HepG2 (cell line): ENCODE measurements around the gene ABCC3. TPM values are rescaled to one million over a fixed set of nuclear protein-coding genes. Genes with fewer than 3 reads are reported as not detected.

Source experiments
- ATAC-seq: fragments of 200-7000 bp; cut with Tn5 transposase; 3 replicates; pipeline ENCODE4 v1.9.1; 2020; ENCODE audit warnings: mild to moderate bottlenecking, moderate library complexity
- BruUV-seq: library from RNA; stranded (reverse); fragments of 400-500 nt; replicated peaks from 2 replicates; lab custom pipeline; 2021; lab: Mats Ljungman, UMichigan
- CTCF ChIA-PET: fragments of 300-600 bp; formaldehyde crosslinking; extraction: SDS; loops from one replicate; lab custom pipeline; 2021; ENCODE audit warnings: low total read pairs, inconsistent platforms, low intra/inter-chr PET ratio; lab: Yijun Ruan, JAX
- POLR2A ChIA-PET: fragments of 350-600 bp; sonication (Branson Sonifier 250); formaldehyde crosslinking; loops from one replicate; lab custom pipeline; 2020; ENCODE audit warnings: antibody characterized with exemption, inconsistent platforms; lab: Yijun Ruan, JAX
- DNase-seq: peaks from one replicate; pipeline ENCODE4 v3.0.0-alpha.2; 2015; ENCODE audit warnings: low spot score
- FAIRE-seq: peaks from 3 replicates; lab custom pipeline; 2011; peaks lifted over from hg19 to GRCh38; lab: Jason Lieb, UNC
- H2AFZ ChIP-seq: one replicate; pipeline ENCODE4 v1.6.1; 2011; ENCODE audit warnings: low read length, inconsistent platforms
- H3K27ac ChIP-seq: fragments of 300-600 bp; 3 replicates; pipeline ENCODE4 v1.8.0; 2011; ENCODE audit warnings: mixed run types, mild to moderate bottlenecking, mixed read lengths, low read length, inconsistent platforms; ENCODE audit not compliant: insufficient read depth; ENCODE audit errors: extremely low read length
- H3K27me3 ChIP-seq, 2 experiments: fragments of 200-600 bp in 1 of 2; 2 replicates in 1 of 2; 3 replicates in 1 of 2; pipeline versions ENCODE4 v1.6.0 to v1.8.0; 2011; ENCODE audit warnings: low read length in 2 of 2, mild to moderate bottlenecking in 2 of 2, moderate library complexity in 2 of 2, inconsistent platforms in 1 of 2; ENCODE audit not compliant: insufficient read depth in 2 of 2, control insufficient read depth in 1 of 2
- H3K36me3 ChIP-seq, 2 experiments: fragments of 200-600 bp in 1 of 2; replicated peaks in 1 of 2; 2 replicates in 1 of 2; 3 replicates in 1 of 2; pipeline versions ENCODE4 v1.5.1 to v1.8.0; 2011; ENCODE audit warnings: low read length in 2 of 2, inconsistent platforms in 1 of 2; ENCODE audit not compliant: insufficient read depth in 2 of 2, control insufficient read depth in 1 of 2
- H3K4me1 ChIP-seq: 2 replicates; pipeline ENCODE4 v1.5.1; 2012; ENCODE audit warnings: low read length, inconsistent platforms; ENCODE audit not compliant: insufficient read depth
- H3K4me2 ChIP-seq: 2 replicates; pipeline ENCODE4 v1.6.0; 2011; ENCODE audit warnings: low read depth, low read length, inconsistent platforms
- H3K4me3 ChIP-seq, 3 experiments: fragments of 200-600 bp in 1 of 3; sonication (generic), shearing (Covaris generic) in 1 of 3; replicated peaks in 1 of 3; 2 replicates each; pipeline ENCODE4 v1.5.1; 2011 to 2016; ENCODE audit warnings: low read length in 3 of 3, inconsistent platforms in 2 of 3, low read depth in 2 of 3, mild to moderate bottlenecking in 2 of 3, control low read depth in 1 of 3, mixed read lengths in 1 of 3; ENCODE audit not compliant: insufficient read depth in 1 of 3
- H3K79me2 ChIP-seq: one replicate; pipeline ENCODE4 v1.6.1; 2011; ENCODE audit warnings: low read length, inconsistent platforms; ENCODE audit not compliant: insufficient read depth
- H3K9ac ChIP-seq: 2 replicates; pipeline ENCODE4 v1.6.0; 2011; ENCODE audit warnings: mild to moderate bottlenecking, low read depth, low read length, inconsistent platforms; ENCODE audit not compliant: insufficient read depth
- H3K9me3 ChIP-seq: 2 replicates; pipeline ENCODE4 v1.5.1; 2012; ENCODE audit warnings: mild to moderate bottlenecking, low read length
- H4K20me1 ChIP-seq: 2 replicates; pipeline ENCODE4 v1.6.0; 2011; ENCODE audit warnings: inconsistent platforms, mild to moderate bottlenecking, low read length, moderate library complexity; ENCODE audit not compliant: insufficient read depth
- CCDC6 ChIP-seq: sonication (generic); formaldehyde crosslinking; IDR thresholded peaks from 2 replicates; pipeline ENCODE4 v1.8.1; 2022; ENCODE audit warnings: mild to moderate bottlenecking, missing genetic modification reagents, moderate library complexity
- KLF6 ChIP-seq: IDR thresholded peaks from 2 replicates; pipeline ENCODE4 v1.8.0; 2016; ENCODE audit warnings: missing biosample characterization, missing genetic modification reagents
- MEF2D ChIP-seq: sonication (generic); formaldehyde crosslinking; IDR thresholded peaks from 2 replicates; pipeline ENCODE4 v1.5.1; 2020; ENCODE audit warnings: mild to moderate bottlenecking, missing genetic modification reagents
- MYC ChIP-seq: sonication (generic); formaldehyde crosslinking; IDR thresholded peaks from 2 replicates; pipeline ENCODE4 v1.9.0; 2021; ENCODE audit warnings: missing genetic modification reagents, borderline replicate concordance
- NFIC ChIP-seq: IDR thresholded peaks from 2 replicates; pipeline ENCODE4 v1.6.1; 2012; ENCODE audit warnings: mild to moderate bottlenecking, low read length, inconsistent platforms
- POLR2A ChIP-seq, 2 experiments: IDR thresholded peaks; 2 replicates each; pipeline ENCODE4 v1.6.1; 2011; ENCODE audit warnings: low read depth in 2 of 2, low read length in 2 of 2, mild to moderate bottlenecking in 1 of 2, moderate library complexity in 1 of 2; ENCODE audit not compliant: insufficient read depth in 1 of 2
- RFXANK ChIP-seq: IDR thresholded peaks from 2 replicates; pipeline ENCODE4 v1.6.1; 2016
- SP1 ChIP-seq, 2 experiments: fragments of 450-650 bp in 1 of 2; sonication (generic) in 1 of 2; formaldehyde crosslinking in 1 of 2; IDR thresholded peaks; 2 replicates each; pipeline versions ENCODE4 v1.4.0 to v1.6.1; 2016 to 2020; ENCODE audit warnings: missing genetic modification reagents in 1 of 2
- ZBTB46 ChIP-seq: sonication (generic); formaldehyde crosslinking; IDR thresholded peaks from 2 replicates; pipeline ENCODE4 v1.4.0; 2020; ENCODE audit warnings: mild to moderate bottlenecking, missing genetic modification reagents, borderline replicate concordance
- ZC3H4 ChIP-seq: sonication (generic); formaldehyde crosslinking; IDR thresholded peaks from 2 replicates; pipeline ENCODE4 v1.4.0; 2020; ENCODE audit warnings: missing genetic modification reagents, borderline replicate concordance
- ZFP36 ChIP-seq: fragments of 150-350 bp; IDR thresholded peaks from 2 replicates; pipeline ENCODE4 v1.6.1; 2018; ENCODE audit warnings: borderline replicate concordance, low read length, low read depth; ENCODE audit not compliant: partially characterized antibody
- ZFP62 ChIP-seq: sonication (generic); formaldehyde crosslinking; IDR thresholded peaks from 2 replicates; pipeline ENCODE4 v1.4.0; 2020; ENCODE audit warnings: missing genetic modification reagents
- ZNF180 ChIP-seq: sonication (generic); formaldehyde crosslinking; IDR thresholded peaks from 2 replicates; pipeline ENCODE4 v1.4.0; 2020; ENCODE audit warnings: low read depth, missing genetic modification reagents, borderline replicate concordance
- ZNF547 ChIP-seq: sonication (generic); formaldehyde crosslinking; IDR thresholded peaks from 2 replicates; pipeline ENCODE4 v1.5.1; 2020; ENCODE audit warnings: mild to moderate bottlenecking, missing genetic modification reagents
- ZNF569 ChIP-seq: sonication (generic); formaldehyde crosslinking; IDR thresholded peaks from 2 replicates; pipeline ENCODE4 v1.5.0; 2020; ENCODE audit warnings: mild to moderate bottlenecking, missing genetic modification reagents, moderate library complexity, borderline replicate concordance
- ZNF619 ChIP-seq: sonication (generic); formaldehyde crosslinking; IDR thresholded peaks from 2 replicates; pipeline ENCODE4 v1.4.0; 2020; ENCODE audit warnings: mild to moderate bottlenecking, missing genetic modification reagents
- ZNF747 ChIP-seq: sonication (generic); formaldehyde crosslinking; IDR thresholded peaks from 2 replicates; pipeline ENCODE4 v1.8.1; 2023; ENCODE audit warnings: missing genetic modification reagents, mild to moderate bottlenecking, borderline replicate concordance
- WGBS: methylation state at CpG from one replicate; pipeline ENCODE4 v1.1.6; 2017; ENCODE audit warnings: low lambda C conversion rate; 5-methylcytosine and 5-hydroxymethylcytosine counted together
- in situ Hi-C: cut with HindIII; loops from 2 replicates; pipeline ENCODE4 v1.10.0; 2017; ENCODE audit warnings: low pct_unique_long_range_greater_than_20kb; ENCODE audit not compliant: extremely low pct_ligation_motif_present
- intact Hi-C: fragments of 100-400 bp; cut with micrococcal nuclease; formaldehyde crosslinking; loops from one replicate; pipeline ENCODE4 v1.10.0; 2022; ENCODE audit not compliant: unreplicated experiment
- polyA plus RNA-seq, 8 experiments: library from polyadenylated mRNA; depleted of rRNA in 3 of 8; stranded (reverse) in 7 of 8; unstranded in 1 of 8; fragments of >200 nt; fragmentation: Illumina TruSeq in 4 of 8; extraction: Trizol in 4 of 8; gene quantifications; 2 replicates each; pipeline versions ENCODE4 v1.2.1 to v1.2.3, GENCODE V29; 2011 to 2016; ENCODE audit warnings: low read depth in 4 of 8, missing spikeins in 1 of 8, mixed read lengths in 1 of 8; ENCODE audit not compliant: insufficient read depth in 1 of 8
- total RNA-seq, 5 experiments: library from RNA; depleted of rRNA; stranded (reverse); fragments of >200 nt; fragmentation: Illumina TruSeq; extraction: Trizol; gene quantifications; 2 replicates each; pipeline ENCODE4 v1.2.3, GENCODE V29; 2016; ENCODE audit warnings: low read depth in 1 of 5
- TF ChIP-seq, protein P1 (sequence below): fragments of 450-650 bp; IDR thresholded peaks from 2 replicates; pipeline ENCODE4 v1.6.1; 2016

The ABCC3 gene
- total and polyA plus RNA-seq, 2 of the 13 experiments (the other 11 are each of a cell fraction or from before 2014, with no cell fraction given) = 25.2 to 50.7 TPM

DNA sequence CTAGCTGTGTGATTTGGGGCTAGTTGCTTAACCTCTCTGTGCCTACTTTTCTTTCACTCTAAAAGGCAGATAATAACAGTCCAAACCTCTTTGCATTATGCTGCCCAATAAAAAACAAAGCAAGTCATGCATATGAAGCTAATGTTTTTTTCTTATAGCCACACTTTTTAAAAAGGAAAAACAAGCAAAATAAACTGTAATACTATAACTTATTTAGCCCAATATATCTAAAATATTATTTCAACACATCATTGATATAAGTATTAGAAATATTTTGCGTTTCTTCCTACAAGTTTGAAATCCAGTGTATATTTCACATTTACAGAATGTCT lies 50.6 kb downstream of the ABCC3 start (continued):
- TF ChIP-seq ZBTB46 (CRISPR knock-in tag) (no peak), POLR2A (IDR thresholded peaks at IDR 0.05; ENCODE audit: insufficient read depth in 1 of 2, low read depth in 2 of 2, low read length in 2 of 2) (no peak), ZFP36 (peak; percentile 57), SP1 (IDR thresholded peaks at IDR 0.05) (no peak), SP1 (CRISPR knock-in tag; IDR thresholded peaks at IDR 0.05) (no peak)

DNA sequence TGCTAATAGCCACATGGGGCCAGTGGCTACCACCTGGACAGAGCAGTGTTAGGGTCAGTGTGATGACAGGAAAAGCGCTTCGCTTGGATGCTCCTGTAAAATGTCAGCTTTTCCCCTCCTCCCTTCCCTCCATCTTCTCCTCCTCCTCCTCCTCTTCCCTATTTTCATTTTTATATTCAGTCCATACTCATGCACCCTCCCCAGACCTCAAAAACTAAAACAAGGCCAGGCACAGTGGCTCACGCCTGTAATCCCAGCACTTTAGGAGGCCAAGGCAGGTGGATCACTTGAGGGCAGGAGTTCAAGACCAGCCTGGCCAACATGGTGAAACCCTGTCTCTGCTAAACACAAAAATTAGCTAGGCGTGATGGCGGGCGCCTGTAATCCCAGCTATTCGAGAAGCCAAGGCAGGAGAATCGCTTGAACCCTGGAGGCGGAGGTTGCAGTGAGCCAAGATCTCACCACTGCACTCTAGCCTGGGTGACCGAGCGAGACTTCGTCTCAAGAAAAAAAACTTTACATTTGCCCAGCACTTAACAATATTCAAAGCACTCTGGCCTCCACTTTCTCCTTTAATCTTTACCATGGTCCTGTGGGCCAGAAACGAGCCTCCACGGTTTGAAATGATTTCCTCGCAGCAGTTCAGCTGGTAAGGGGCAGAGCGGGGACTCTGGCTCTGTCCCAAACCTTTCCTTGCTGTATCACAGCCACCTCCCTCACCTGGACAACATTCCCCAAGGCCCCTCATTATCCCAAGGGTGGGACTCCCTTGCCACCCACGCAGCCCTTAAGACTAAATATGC lies 51.2 kb downstream of the ABCC3 start:
- H4K20me1 ChIP-seq = no peaks in the 10 kb centered on the region
- H3K4me2 ChIP-seq = peak overlapping the region; percentile 93
- no peaks in the 10 kb centered on the region; a peak in 1 of 5 replicates for H3K27me3 ChIP-seq
- peak overlapping the region; percentile 99 for H3K27ac ChIP-seq
- H3K36me3 ChIP-seq = no peaks in the 10 kb centered on the region
- POLR2A ChIA-PET = interaction anchor here (1.1 to 21.3 kb wide), 16 partner anchors 9 to 207 kb away, joined by 3 to 839 read pairs (median 15); partner anchors contain the start of genes ABCC3, ANKRD40, CACNA1G and TOB1
- no peak overlapping the region for H2AFZ ChIP-seq
- TSS peak; percentile 91 for BruUV-seq
- intact Hi-C loops = loop anchor here (2.0 kb wide), 1 partner anchor 51 kb away; the partner anchor contains the start of gene ABCC3
- WGBS = 49% methylated on average over 17 of the region's 17 CpGs
- peaks cover 18% of the 10 kb centered on the region for H3K79me2 ChIP-seq
- FAIRE-seq (no peak), ATAC-seq (peak; percentile 0; the same call in 2 of the 3 replicates), DNase-seq (no peak)
- CTCF ChIA-PET = interaction anchor here (1.4 kb wide), 2 partner anchors 9 to 19 kb away, joined by 3 to 6 read pairs; no protein-coding TSS in a partner anchor
- in situ Hi-C loops = no loop called here
- H3K9me3 ChIP-seq = no peaks in the 10 kb centered on the region
- peaks cover 98% of the 10 kb centered on the region for H3K4me1 ChIP-seq
- H3K4me3 ChIP-seq = peak overlapping the region; percentile 33 to 75 (median 66)
- peak overlapping the region; percentile 87 for H3K9ac ChIP-seq
- TF ChIP-seq ZC3H4 = peak; percentile 16
- no peak; the same call in 1 of the 2 replicates for TF ChIP-seq CCDC6 (CRISPR knock-in tag)
- TF ChIP-seq MEF2D = 0 out of 2 replicates have a peak, but pooled peaks have one; percentile 6
- TF ChIP-seq, protein P1, sequence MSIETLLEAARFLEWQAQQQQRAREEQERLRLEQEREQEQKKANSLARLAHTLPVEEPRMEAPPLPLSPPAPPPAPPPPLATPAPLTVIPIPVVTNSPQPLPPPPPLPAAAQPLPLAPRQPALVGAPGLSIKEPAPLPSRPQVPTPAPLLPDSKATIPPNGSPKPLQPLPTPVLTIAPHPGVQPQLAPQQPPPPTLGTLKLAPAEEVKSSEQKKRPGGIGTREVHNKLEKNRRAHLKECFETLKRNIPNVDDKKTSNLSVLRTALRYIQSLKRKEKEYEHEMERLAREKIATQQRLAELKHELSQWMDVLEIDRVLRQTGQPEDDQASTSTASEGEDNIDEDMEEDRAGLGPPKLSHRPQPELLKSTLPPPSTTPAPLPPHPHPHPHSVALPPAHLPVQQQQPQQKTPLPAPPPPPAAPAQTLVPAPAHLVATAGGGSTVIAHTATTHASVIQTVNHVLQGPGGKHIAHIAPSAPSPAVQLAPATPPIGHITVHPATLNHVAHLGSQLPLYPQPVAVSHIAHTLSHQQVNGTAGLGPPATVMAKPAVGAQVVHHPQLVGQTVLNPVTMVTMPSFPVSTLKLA = 0 out of 2 replicates have a peak, but pooled peaks have one; percentile 37
- no peak for TF ChIP-seq MYC (CRISPR knock-in tag)
- no peak for TF ChIP-seq ZNF747 (CRISPR knock-in tag)
- 0 out of 2 replicates have a peak, but pooled peaks have one; percentile 58 for TF ChIP-seq ZNF569 (CRISPR knock-in tag)
- TF ChIP-seq ZNF180 (CRISPR knock-in tag) = no peak
- no peak; the same call in 1 of the 2 replicates for TF ChIP-seq RFXANK (CRISPR knock-in tag)
- 0 out of 2 replicates have a peak, but pooled peaks have one; percentile 39 for TF ChIP-seq KLF6
- TF ChIP-seq ZNF619 = no peak
- TF ChIP-seq ZFP62 = no peak
- no peak; the same call in 1 of the 2 replicates for TF ChIP-seq NFIC
- 0 out of 2 replicates have a peak, but pooled peaks have one; percentile 14 for TF ChIP-seq ZNF547
